ENCODE results near the gene PIWIL4.
"Not testable (repeated sequence)": the region's sequence is repeated elsewhere in the genome, so short reads cannot be mapped to it uniquely, and the experiment has no call there.

Gene PIWIL4

DNA sequence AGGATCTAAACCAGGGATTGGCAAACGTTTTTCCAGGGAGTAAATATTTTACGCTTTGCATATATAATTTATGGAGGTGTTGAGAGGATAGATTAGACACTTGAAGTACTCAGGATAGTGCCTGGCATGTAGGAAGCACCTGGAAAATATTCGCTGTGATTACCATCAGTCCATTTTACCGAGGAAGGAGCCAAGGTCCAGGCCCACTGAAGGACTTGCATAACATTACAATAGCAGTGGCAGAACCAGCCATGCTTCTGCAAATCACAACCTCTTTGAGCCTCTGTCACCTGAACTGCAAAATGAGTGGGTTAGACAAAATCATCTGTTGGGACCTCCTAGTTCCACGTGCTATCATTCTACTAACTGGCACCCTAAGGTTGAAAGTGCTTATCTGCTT lies 18.0 kb upstream of the PIWIL4 start:
- no peak for DNase-seq (ENCODE audit: low read depth)

DNA sequence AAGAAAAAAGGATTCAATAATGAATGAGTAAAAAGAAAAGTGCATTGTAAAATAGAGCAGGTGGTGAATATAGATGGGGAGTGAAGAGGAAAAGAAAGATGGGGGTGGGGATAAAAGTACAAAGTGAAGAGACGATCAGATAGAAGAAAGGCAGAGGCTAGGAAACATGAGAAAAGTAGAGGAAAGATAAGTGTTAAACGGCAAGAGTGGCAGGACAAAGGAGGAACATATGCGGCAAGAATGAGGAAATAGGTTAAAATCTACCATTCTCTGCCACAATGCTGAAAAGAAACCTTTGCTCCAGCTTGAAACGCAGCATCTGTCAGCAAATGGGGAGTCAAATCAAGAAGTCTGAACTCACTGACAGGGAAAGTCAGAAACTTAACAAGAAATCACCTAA lies 16.7 kb upstream of the PIWIL4 start:
- no peak for DNase-seq (ENCODE audit: low read depth)

DNA sequence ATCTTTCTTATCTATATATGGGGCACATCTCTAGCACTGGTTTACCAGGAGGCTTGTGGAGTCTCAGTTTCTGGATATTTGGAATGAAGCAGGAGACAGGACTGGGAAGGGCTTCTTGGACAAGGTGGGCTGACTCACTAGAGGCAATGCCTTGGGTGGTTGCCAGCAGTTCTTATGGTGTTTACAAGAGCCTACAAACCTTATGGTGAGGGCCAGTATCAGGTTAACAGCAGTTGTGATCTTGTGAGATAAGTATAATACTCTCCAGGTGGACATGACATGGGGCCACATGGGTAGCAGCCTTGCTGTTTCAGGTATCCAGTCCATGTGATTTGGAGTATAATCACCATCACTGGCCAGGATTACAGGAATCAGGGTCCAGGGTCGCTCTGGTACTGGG lies 13.2 kb upstream of the PIWIL4 start:
- no peak for DNase-seq (ENCODE audit: low read depth)

DNA sequence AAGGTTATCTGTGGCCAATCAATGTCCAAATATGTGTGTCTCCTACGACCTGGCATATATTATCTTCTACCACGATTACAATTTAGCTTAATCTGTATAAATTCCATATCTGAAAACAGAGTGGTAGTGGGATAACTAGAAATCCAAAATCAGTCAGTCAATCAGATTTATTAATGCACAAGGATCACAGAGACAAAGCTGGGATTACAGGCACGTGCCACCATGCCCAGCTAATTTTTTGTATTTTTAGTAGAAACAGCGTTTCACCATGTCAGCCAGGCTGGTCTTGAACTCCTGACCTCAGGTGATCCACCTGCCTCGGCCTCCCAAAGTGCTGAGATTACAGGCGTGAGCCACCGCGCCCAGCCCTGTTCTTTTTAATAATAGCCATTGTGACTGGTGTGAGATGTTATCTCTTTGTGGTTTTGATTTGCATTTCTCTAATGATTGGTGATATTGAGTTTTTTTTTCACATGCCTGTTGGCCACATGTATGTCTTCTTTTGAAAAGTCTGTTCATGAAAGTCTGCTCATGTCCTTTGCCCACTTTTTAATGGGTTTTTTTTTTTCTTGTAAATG lies 11.3 kb upstream of the PIWIL4 start:
- not testable (repeated sequence) for DNase-seq (ENCODE audit: low read depth)

DNA sequence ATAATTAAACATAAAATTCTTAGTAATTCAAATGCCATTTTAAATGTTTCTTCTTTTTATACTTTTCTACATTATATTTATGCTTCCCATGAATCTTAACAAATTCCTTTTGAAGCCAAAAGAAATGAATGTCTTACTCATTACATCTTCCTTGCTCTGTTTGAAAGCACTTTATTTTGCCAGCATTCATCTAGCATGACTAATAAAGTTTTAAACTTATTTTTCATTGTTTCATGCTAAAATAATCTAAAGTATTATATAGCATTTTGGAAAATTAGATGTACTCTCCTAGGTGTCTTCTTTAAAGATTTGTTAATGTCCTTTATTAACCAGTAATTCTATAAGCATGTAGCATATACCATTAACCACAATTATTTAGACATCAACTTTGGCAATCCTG lies 9.7 kb upstream of the PIWIL4 start:
- DNase-seq (ENCODE audit: low read depth), result no peak

DNA sequence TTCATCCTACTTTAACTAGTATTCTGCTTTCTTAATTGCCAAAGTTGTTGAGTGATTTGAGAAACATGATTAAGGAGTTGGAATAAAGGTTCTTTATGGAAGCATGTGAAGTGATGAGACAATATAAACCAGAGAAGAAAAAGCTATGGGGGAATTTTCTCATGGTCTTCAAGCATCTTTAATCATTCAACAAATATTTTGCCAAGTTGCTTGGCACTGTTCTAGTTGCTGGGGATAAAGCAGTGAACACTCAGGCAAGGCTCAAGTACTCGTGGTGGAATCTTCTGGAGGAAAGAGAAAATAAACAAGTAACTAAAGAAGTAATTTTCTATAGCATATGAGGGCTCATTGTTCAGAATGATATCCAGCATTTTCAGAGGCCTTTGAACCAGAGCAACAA lies 9.2 kb upstream of the PIWIL4 start:
- DNase-seq (ENCODE audit: low read depth), result no peak

DNA sequence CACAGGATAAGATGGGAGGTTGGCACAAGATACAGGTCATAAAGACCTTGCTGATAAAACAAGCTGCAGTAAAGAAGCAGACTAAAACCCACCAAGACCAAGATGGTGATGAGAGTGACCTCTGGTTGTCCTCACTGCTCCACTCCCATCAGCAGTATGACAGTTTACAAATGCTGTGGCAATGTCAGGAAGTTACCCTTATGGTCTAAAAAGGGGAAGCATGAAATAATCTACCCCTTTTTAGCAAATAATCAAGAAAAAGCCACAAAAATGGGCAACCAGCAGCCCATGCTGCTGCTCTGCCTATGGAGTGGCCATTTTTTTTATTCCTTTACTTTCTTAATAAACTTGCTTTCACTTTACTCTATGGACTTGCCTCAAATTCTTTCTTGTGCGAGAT lies 8.7 kb upstream of the PIWIL4 start:
- DNase-seq (ENCODE audit: low read depth), result no peak

DNA sequence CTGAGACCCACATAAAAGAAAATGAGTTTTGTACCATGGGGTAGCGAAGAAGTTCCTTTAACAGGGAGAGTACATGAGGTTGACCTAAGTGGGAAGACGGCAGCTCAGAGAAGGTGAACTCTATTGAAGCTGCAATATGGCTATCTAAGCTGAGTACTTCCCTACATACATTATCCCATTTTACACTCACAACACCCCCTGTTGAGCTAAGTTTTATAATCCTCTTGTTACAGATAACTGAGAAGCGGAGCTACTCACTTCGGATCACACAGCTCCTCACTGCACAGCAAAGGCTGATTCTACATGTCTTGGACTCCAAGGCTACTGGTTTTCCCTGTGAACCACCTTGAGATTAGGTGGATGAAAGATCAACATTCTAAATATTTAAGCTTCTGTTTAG lies 8.2 kb upstream of the PIWIL4 start:
- no peak for DNase-seq (ENCODE audit: low read depth)

DNA sequence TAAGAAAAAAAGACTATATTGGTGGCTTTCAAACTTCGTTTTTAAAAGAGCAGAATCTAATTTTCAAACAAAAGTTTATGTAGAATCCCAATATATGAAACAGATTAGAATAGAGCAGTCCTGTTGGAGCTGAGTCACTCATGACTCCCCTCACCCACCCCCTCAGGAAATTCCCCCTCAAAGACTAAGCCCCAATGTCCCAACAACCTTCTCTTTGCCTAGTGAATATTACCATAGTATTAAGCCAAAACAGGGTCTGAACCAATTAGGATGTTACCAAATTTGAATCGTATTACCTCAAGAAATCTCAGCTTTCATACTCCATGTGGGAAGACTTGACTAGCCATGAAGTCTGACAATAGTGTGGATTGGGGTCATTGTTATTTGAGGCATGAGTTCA lies 7.8 kb upstream of the PIWIL4 start:
- no peak for DNase-seq (ENCODE audit: low read depth)

DNA sequence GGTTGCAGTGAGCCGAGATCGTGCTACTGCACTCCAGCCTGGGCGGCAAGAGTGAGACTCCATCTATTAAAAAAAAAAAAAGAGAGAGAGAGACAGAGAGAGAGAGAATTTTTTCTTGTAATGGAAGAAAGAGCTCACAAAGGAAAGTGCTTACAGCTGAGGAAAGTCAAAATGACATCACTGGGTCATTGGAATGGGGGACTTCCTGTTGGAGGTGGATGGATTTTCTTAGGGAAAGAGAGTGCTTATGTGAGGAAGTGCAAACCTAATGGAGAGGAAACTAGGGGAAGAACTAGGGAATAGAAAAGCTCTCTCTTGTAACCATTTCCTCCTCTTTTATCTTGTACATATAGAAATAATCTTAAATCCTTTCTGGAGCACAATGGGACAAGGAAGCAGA lies 6.3 kb upstream of the PIWIL4 start:
- no peak for DNase-seq (ENCODE audit: low read depth)

DNA sequence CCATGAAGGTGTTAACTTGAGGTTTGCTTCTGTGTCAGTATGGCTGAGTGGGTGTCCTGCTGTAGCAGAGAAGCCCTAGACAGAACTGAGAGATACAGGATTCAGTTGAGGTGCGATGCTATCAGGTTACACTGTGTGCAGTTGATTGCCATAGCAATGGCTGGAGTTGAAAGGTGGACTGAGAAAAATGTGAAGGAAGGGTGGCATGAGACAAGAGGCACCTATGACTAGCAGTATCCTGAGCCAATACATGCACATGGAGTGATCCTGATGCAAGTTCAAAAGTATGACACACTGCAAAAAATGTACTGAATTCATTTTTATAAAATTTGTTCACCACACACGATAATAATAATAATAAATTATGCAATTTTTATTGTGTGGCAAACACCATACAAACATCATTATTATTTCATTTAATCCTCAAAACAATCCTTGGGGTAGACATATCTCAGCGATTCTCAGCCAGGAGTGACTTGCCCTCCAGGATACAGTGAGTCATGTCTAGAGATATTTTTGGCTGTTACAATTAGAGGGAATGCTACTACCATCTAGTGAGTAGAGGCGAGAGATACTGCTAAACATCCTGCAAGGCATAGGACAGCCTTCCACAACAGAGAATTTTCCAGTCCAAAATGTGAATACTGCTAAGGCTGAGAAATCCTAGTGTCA lies 3.9 kb upstream of the PIWIL4 start:
- DNase-seq (ENCODE audit: low read depth), result no peak

DNA sequence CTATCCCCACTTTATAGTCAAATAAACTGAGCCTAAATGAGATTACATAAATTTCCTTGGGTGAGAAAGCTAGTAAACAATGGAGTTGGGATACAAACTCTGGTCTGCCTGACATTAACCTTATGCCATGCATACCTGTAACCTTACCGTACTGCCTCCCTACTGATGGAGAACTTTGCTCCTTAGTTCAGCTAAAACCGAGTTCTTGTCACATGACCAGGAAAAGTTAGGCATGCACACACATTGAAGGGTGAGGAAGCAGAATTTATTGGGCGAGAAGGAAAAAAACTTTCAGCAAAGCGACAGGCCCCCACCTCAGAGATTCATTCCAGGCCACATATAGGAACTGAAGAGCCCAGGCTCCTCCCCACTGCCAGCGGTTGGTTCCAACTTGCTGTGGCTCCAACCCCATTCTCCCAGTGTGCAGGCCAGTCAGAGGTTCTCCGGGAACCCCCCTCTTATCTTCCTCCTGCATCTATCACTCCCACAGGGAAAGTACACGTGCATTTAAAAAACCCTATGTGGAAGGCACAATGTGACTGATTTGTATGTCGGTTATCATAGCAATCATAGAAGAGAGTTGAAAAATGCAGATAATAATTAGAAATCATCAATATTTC lies 3.2 kb upstream of the PIWIL4 start:
- DNase-seq (ENCODE audit: low read depth), result no peak

DNA sequence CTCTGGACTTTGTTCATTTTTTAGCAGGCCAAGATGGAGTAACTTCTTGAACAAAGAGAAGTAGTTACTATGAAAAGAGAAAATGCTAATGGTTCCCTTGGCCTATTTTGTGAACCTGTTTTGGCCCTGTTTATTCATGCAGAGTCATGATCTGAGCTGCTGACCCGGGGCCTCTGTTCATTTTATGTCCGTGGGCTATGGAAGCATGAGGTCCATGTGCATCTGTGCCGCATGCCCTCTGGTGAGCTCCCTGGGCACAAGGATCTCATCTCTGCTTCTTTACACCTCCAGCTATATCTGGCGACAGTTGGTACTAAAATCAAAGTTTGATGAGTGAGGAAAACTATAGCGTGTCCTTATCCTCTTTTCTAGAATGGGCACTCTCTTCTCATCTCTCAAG lies 1.0 kb downstream of the PIWIL4 start:
- no peak for DNase-seq (ENCODE audit: low read depth)

DNA sequence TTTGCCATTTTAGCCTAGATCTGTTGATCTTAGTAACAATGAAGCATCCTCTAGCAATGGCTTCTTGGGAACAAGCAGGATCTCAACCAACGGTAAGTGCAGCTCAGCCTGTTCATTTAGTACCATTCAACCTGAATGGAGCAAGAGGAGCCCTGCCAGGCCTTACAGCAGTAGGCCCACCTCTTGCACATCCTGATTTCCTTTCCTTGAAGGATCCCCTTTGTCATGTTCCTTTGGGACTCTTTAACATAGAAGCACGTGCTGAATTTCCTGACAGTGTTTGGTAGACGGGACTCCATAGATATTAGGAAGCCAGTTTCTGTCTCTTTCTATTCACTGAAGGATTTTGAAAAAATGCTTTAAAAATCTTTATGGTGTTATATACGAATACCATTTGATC lies 1.5 kb downstream of the PIWIL4 start:
- no peak for DNase-seq (ENCODE audit: low read depth)

DNA sequence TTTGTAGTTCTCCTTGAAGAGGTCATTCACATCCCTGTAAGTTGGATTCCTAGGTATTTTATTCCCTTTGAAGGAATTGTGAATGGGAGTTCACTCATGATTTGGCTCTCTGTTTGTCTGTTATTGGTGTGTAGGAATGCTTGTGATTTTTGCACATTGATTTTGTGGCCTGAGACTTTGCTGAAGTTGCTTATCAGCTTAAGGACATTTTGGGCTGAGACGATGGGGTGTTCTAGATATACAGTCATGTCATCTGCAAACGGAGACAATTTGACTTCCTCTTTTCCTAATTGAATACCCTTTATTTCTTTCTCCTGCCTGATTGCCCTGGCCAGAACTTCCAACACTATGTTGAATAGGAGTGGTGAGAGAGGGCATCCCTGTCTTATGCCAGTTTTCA lies 5.8 kb downstream of the PIWIL4 start:
- DNase-seq (ENCODE audit: low read depth), result not testable (repeated sequence)

DNA sequence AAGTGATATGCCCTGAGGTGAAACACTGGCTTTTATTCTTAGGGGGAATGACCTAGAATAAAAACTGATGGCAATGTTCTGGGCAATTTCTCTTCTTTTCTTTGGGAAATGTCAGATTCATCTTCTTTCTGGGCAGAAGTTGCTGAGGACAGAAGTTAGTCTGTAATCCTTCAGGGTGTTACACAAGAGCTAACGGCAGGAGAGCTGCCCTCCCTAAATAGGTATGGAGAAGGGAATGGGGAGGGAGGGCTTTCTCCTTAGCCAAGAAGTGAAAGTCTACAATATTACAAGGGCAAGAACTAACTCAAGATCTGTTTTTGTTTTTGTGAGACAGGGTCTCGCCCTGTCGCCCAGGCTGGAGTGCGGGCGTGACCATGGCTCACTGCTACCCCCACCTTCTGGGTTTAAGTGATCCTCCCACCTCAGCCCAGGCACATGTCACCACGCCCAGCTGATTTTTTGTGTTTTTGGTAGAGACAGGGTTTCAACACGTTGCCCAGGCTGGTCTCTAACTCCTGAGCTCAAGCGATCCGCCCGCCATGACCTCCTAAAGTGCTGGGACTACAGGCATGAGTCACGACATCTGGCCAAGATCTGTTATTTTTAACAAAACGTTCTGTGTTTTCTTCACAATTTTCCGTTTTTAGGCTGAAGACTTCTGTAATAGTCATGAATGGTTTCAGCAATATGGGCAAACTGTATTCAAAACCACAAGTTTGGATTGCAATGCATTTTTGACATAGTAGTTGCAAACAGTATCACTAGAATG lies 7.2 kb downstream of the PIWIL4 start:
- no peak for DNase-seq (ENCODE audit: low read depth)

DNA sequence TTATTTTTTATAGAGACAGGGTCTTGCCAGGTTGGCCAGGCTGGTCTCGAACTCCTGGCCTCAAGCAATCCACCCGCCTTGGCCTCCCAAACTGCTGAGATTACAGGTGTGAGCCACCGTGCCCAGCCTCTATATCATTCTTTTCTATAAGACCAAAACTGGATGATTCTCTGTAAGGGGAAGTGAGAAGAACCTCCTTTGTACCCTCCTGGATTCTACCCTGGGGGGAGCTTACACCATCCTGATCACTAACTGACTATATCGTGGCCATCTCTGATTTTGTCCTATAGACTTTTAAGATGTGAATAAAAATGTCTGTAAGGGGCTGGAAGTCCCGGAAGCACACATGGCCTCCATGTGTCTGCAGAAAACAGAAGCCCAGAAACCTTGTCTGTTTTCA lies 9.1 kb downstream of the PIWIL4 start:
- no peak for DNase-seq (ENCODE audit: low read depth)

DNA sequence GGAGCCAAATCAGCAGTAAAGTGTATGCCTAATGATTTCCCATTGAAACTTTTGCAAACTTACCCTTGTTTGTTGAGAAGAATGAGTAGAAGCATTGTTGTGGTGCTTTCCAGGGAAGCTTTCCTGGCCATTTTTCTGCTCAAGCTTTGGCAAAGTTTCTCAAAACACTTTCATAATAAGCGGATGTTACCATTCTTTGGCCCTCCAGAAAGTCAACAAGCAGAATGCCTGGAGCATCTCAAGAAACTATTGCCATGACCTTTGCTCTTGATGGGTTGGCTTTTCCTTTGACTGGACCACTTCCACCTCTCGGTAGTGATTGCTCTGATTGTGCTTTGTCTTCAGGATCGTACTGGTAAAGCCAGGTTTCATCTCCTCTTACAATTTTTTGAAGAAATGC lies 10.7 kb downstream of the PIWIL4 start:
- no peak for DNase-seq (ENCODE audit: low read depth)

DNA sequence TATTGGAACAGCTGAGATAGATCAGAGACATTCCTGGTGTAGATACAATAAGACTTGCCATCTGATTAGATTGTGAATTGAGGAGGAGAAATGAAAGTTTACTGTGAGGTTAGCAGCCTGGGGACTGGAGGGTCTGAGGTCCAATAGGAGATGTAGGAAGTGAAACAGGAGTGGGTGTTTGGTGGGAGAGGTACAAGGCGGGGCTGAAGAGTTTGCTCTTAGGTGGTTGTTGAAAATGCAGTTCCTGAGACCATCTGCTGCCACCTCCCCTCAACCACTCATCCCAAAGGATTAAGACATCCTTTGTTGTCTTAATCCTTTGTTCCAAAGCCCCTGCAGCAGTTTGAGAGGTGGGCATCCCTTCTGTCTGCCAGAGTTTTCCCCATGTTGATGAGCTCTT lies 14.8 kb downstream of the PIWIL4 start:
- no peak for DNase-seq (ENCODE audit: low read depth)

DNA sequence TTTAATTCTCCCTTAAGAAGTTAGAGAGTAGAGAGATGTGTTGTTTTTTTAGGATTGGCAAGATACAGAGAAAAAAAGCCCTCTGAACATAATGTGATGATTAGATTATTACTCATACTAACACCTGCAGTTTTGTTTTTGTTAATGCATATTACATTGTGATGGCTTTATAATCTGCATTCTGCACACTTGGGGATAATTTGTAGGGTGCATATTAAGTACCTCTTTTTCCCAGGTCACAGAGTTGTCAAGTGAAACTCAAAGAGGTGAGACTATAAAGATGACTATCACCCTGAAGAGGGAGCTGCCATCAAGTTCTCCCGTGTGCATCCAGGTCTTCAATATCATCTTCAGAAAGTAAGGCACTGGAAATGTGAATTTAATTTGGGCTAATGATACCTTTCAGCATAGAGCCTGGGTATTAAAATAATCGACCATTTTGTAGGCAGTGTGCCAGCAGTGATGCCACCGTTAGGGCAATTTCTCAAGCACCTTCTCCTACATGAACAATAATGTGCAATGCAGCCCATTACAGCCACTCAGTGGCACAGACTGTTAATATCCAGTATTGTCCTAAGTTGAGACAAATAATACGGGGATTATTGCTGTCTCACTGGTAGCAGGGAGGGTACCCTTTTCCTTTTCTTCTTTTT lies 16.2 kb downstream of the PIWIL4 start:
- DNase-seq (ENCODE audit: low read depth), result no peak

DNA sequence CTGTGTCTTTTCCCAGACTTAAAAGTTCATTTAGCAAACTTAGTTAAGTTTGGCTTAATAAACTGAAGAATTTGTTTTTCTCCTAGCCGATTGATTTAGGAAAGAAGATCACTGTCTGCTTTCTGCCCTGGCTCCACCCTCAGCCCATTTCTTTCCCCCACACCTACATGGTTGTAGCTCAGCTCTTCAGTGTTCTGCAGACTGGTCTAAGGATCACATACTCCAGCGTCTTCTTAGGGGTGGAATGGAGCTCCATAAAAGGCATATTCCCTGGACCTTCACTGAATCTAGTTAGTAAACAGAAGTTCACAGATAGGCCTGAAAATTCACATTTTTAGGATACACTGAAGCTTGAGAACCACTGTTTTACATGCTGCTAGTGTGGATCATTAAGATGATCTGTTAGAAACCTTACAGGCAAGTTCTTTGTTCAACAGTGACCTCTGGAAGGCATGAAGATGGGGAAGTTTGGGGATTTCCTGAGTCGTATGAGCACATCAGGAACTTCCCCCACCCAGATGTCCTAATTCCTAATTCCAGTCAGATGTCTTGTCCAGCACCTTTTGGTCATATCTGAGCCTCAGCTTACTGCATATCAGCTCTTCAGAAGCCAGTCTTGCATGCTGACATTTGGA lies 16.8 kb downstream of the PIWIL4 start:
- DNase-seq (ENCODE audit: low read depth), result no peak

DNA sequence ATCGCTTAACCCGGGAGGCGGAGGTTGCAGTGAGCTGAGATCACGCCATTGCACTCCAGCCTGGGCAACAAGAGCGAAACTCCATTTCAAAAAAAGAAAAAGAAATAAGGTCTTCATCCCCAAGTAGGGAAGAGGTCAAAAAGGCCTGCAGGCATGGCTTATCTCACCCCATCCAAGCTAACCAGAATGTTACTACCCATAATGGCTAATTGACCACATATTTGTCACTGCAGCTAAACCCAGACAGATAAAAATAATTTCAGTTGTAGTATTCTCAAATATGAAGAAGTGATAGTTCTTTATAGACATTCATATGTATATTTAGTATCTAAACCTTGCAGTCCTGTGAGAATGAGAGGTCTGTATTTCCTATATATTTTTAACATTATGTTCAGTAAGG lies 17.8 kb downstream of the PIWIL4 start:
- DNase-seq (ENCODE audit: low read depth), result no peak

All from activated T-cell treated with anti-CD3 and anti-CD28 coated beads for 24 hours (primary cell).